Activated CD8-positive, alpha-beta memory T cell treated with anti-CD3 and anti-CD28 coated beads for 36 hours (primary cell): ENCODE data around the gene MBLAC2. TPM values are rescaled to one million over a fixed set of nuclear protein-coding genes. Genes with fewer than 3 reads are reported as not detected.

ENCODE experiments used
- total RNA-seq, 2 experiments: library from RNA; stranded (reverse); gene quantifications; one replicate each; pipeline ENCODE4 v1.2.3, GENCODE V29; 2021

The MBLAC2 gene
- total RNA-seq, 2 experiments from 2014 or later = 5.5 to 6.0 TPM

Other genes starting within 250 kb of the MBLAC2 start
- 10 to 100 TPM; 48.0 to 48.6 TPM for gene CETN3, start 65.0 kb downstream of the MBLAC2 start, total RNA-seq
- gene POLR3G, start 93 bp upstream of the MBLAC2 start, total RNA-seq = 10 to 100 TPM; 20.4 to 21.9 TPM
- gene LYSMD3, start 54.8 kb upstream of the MBLAC2 start, total RNA-seq = 10 to 100 TPM; 13.0 to 17.2 TPM
- under 1 TPM in 1 of 2 experiments, not detected in 1; 0.34 TPM for gene ADGRV1, start 84.0 kb upstream of the MBLAC2 start, total RNA-seq